Left forelimb (tissue), 1 donor: ENCODE results near the gene ALOX15B.

Experiments used
- DNase-seq: peaks from one replicate; pipeline ENCODE4 v3.0.0-alpha.2; 2018; ENCODE audit warnings: low spot score

Gene ALOX15B

DNA sequence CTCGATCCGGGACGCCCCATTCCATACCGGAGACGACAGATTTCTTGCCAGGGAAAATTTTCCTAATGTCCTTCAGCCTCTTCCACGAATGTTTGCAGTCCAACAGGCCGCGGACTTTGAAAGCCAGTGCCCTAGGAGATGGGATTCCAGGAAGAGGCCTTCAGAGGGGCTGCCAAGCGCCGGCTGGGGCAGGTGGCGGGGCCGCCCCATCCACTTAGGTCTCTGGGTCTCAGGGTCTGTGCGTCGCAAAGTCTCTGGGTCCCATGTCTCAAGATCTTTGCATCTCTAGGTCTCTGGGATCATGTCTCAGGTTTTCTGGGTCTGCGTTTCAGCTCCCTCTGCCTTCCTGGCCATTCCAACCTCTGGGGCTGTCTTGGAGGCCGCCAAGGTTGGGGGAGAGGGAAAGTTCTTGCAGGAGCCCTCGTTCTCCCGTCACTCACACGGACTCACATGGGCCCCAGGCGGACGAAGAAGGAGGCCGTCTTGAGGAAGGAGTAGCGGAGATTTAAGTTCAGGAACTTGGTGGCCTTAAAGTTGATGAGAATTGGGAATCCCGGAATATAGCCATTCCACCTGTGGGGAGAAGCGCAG is 41.4 kb downstream of the ALOX15B start:
- DNase-seq: no peak

GRCh38 chr17:8080799-8081219 is 42.0 kb downstream of the ALOX15B start:
- DNase-seq: no peak

GRCh38 chr17:8081876-8082275 is 43.0 kb downstream of the ALOX15B start:
- DNase-seq: no peak

DNA sequence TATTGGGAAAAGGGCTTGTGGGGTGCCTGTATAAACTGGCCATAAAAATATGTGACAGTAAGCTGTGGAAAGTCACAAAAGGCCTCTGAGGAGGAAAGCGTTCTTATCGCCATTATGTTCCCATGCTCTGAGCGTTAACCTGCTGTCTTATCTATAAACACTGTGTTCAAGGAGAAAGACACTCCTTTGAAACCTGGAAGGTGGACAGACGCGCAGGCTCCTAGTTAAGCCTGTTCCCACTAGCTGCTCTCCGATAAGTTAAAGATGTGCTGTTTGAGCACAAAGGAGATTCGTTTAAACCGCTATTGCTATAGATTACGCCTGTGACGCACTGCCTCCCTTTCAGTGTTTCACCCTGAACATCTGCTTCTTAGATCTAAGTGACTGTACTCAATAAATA is 43.4 kb downstream of the ALOX15B start:
- DNase-seq: no peak

DNA sequence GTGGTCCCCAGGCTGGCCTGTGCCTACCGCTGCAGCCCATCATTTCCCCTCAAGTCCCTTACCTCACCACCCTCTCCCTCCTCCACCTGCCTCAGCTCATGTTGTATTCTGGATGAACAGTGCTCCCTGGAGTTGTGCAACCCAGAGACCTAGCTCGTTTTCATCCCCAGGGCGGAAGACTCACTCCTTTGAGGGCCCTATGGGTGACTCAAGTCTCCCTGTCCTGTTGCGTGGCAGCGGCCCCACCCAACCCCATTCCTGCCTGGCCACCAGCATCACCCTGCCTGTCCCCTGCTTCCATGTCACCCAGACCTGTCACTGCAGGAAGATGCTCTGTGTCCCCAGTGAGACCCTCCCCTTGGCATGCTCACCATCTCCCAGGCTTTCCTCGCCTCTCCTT is 45.4 kb downstream of the ALOX15B start:
- no peak for DNase-seq

GRCh38 chr17:8087075-8087951 is 48.5 kb downstream of the ALOX15B start, which contains the start of gene ALOX12B:
Gene ALOX12B (minus strand): TSS chr17:8087716. CDS start chr17:8087442, 274 bp downstream.
- DNase-seq: no peak

- no peak for DNase-seq
Observed at GRCh38 chr17:8087952-8088230, 49.0 kb downstream of the ALOX15B start.

DNA sequence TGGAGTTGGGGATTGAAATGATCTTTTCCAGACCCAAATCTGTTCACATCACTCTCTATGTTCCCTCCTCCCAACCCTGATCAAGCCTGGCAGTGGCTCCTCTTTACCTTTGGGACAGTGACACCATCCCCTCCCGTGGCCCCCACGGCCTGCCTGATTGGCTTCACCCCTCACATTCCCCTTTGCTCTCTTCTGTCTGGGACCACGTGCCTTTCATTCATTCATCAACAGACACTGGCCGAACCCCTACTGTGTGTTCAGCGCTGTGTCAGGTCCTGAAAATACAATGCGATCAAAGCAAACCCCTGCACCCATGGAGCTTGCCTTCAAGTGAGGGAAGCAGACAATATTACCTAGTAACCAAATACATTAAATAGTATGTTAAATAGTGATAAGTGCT is 50.9 kb downstream of the ALOX15B start:
- no peak for DNase-seq

- no peak for DNase-seq
Observed at GRCh38 chr17:8091033-8091687, 52.3 kb downstream of the ALOX15B start.

DNA sequence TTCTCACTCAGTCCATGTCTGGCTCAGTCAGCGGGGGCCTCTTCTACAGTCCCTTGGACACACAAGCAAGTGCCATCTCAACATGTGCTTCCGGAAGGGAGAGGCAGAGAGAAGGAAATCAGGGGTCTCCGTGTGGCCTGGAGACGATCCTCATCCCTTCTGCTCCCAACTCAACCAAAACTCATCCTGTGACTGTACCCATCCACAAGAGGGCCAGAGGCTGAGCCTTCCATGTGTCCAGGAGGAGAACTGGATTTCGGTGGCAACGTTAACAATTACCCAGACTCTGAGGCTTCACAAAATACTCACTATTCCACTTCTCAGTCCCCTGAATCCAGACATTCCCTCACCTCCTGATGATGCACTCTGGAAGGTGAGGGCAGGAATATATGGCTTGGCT is 56.5 kb downstream of the ALOX15B start:
- DNase-seq: no peak

DNA sequence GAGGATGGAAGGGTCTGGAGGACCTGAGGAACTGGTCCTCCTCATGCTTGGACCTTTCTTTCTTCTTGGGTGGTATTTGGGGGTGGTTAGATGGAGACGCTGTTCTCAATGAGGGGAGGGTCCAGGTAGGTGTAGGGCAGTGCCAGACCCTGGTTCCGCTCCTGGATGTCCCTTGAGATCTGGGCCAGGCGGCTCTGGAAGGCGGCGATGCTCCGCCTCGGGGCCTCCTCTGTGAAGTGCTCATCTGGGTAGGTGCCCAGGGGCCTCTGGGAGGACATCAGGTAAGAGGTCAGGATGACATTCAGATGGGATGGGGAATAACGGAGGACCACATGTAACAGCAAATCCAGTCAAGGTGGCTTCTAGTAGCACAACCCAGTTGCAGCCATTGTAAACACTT is 57.7 kb downstream of the ALOX15B start:
- no peak for DNase-seq
